GM12878 (cell line): Measurements from ENCODE around the gene CMYA5.
"Not testable (repeated sequence)": the region's sequence is repeated elsewhere in the genome, so short reads cannot be mapped to it uniquely, and the experiment has no call there.

ENCODE experiments used
- TF ChIP-seq, protein P1 (sequence below), 3 experiments: IDR thresholded peaks in 2 of 3; conservative IDR thresholded peaks in 1 of 3; 2 replicates each; pipeline ENCODE4 v1.5.1; 2011; ENCODE audit warnings: low read depth in 3 of 3, low read length in 3 of 3, mild to moderate bottlenecking in 3 of 3, control low read depth in 2 of 3, moderate library complexity in 2 of 3, inconsistent platforms in 1 of 3, mixed read lengths in 1 of 3; ENCODE audit not compliant: control insufficient read depth in 2 of 3, insufficient read depth in 1 of 3; ENCODE audit errors: extremely low read depth in 1 of 3
- TF ChIP-seq, protein P2 (sequence below): IDR thresholded peaks from 2 replicates; pipeline ENCODE4 v1.6.1; 2012; ENCODE audit warnings: low read depth, low read length, improper control_type of control experiment
- TF ChIP-seq, protein P3 (sequence below): IDR thresholded peaks from 2 replicates; pipeline ENCODE4 v1.6.1; 2012; ENCODE audit warnings: mild to moderate bottlenecking, low read depth, low read length
- TF ChIP-seq, protein P4 (sequence below): IDR thresholded peaks from 2 replicates; pipeline ENCODE4 v1.6.1; 2011; ENCODE audit warnings: low read depth, low read length, improper control_type of control experiment, borderline replicate concordance

GRCh38 chr5:79784741-79785140 lies 95.1 kb downstream of the CMYA5 start:
- TF ChIP-seq, protein P1, sequence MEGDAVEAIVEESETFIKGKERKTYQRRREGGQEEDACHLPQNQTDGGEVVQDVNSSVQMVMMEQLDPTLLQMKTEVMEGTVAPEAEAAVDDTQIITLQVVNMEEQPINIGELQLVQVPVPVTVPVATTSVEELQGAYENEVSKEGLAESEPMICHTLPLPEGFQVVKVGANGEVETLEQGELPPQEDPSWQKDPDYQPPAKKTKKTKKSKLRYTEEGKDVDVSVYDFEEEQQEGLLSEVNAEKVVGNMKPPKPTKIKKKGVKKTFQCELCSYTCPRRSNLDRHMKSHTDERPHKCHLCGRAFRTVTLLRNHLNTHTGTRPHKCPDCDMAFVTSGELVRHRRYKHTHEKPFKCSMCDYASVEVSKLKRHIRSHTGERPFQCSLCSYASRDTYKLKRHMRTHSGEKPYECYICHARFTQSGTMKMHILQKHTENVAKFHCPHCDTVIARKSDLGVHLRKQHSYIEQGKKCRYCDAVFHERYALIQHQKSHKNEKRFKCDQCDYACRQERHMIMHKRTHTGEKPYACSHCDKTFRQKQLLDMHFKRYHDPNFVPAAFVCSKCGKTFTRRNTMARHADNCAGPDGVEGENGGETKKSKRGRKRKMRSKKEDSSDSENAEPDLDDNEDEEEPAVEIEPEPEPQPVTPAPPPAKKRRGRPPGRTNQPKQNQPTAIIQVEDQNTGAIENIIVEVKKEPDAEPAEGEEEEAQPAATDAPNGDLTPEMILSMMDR (IDR thresholded peaks at IDR 0.05 in 2 of 3, conservative IDR thresholded peaks at IDR 0.05 in 1 of 3; ENCODE audit: control insufficient read depth in 2 of 3, extremely low read depth in 1 of 3, insufficient read depth in 1 of 3, low read depth in 3 of 3, low read length in 3 of 3): not testable (repeated sequence)
- TF ChIP-seq, protein P2, sequence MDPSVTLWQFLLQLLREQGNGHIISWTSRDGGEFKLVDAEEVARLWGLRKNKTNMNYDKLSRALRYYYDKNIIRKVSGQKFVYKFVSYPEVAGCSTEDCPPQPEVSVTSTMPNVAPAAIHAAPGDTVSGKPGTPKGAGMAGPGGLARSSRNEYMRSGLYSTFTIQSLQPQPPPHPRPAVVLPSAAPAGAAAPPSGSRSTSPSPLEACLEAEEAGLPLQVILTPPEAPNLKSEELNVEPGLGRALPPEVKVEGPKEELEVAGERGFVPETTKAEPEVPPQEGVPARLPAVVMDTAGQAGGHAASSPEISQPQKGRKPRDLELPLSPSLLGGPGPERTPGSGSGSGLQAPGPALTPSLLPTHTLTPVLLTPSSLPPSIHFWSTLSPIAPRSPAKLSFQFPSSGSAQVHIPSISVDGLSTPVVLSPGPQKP: not testable (repeated sequence)
- TF ChIP-seq, protein P3, sequence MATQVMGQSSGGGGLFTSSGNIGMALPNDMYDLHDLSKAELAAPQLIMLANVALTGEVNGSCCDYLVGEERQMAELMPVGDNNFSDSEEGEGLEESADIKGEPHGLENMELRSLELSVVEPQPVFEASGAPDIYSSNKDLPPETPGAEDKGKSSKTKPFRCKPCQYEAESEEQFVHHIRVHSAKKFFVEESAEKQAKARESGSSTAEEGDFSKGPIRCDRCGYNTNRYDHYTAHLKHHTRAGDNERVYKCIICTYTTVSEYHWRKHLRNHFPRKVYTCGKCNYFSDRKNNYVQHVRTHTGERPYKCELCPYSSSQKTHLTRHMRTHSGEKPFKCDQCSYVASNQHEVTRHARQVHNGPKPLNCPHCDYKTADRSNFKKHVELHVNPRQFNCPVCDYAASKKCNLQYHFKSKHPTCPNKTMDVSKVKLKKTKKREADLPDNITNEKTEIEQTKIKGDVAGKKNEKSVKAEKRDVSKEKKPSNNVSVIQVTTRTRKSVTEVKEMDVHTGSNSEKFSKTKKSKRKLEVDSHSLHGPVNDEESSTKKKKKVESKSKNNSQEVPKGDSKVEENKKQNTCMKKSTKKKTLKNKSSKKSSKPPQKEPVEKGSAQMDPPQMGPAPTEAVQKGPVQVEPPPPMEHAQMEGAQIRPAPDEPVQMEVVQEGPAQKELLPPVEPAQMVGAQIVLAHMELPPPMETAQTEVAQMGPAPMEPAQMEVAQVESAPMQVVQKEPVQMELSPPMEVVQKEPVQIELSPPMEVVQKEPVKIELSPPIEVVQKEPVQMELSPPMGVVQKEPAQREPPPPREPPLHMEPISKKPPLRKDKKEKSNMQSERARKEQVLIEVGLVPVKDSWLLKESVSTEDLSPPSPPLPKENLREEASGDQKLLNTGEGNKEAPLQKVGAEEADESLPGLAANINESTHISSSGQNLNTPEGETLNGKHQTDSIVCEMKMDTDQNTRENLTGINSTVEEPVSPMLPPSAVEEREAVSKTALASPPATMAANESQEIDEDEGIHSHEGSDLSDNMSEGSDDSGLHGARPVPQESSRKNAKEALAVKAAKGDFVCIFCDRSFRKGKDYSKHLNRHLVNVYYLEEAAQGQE: not testable (repeated sequence)
- TF ChIP-seq, protein P4, sequence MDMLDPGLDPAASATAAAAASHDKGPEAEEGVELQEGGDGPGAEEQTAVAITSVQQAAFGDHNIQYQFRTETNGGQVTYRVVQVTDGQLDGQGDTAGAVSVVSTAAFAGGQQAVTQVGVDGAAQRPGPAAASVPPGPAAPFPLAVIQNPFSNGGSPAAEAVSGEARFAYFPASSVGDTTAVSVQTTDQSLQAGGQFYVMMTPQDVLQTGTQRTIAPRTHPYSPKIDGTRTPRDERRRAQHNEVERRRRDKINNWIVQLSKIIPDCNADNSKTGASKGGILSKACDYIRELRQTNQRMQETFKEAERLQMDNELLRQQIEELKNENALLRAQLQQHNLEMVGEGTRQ: not testable (repeated sequence)
